Measurements from ENCODE around the gene KRT1. TPM values are rescaled to one million over a fixed set of nuclear protein-coding genes. Genes with fewer than 3 reads are reported as not detected.

The KRT1 gene
- total and polyA plus RNA-seq, 10 of the 15 experiments (the other 5 are each of a cell fraction or from before 2014, with no cell fraction given), result not detected

DNA sequence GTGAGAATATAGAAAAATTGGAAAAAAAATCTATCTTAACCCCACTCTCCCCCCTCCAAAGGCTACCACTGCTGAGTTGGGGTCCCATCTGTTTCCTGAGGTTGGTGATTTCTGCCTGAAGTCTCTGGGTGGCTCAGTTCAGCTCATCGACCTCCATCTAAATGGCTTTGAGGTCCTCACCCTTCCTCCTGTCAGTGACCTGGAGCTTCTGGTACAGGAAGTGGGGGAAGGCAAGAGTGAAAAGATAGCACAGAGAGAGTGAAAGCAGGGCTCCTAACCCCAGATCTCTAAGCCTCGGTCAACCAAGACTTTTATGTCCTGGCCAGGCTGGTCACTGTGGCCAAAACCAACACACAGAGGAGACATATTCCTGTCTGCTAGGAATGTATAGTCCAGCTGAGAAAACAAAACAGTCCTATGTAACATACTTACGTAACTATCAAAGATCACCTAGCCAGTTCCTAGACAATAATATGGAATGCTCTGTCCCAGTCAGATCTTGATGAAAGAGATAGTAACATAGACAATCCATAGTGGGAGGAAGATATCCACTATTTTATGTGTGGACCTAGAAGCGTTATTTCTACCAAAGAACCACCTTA lies 49.5 kb downstream of the KRT1 start:
- Histone ChIP-seq H4K20me1 (ENCODE audit: control insufficient read depth, insufficient read depth) (no peaks in the 10 kb centered on the region), H3K27ac (ENCODE audit: control insufficient read depth, insufficient read depth) (no peak overlapping the region), H3K9ac (ENCODE audit: control insufficient read depth, insufficient read depth, low read length) (no peak overlapping the region), H3K4me2 (ENCODE audit: control insufficient read depth, insufficient read depth) (no peak overlapping the region), H3K9me3 (replicated peaks; ENCODE audit: control insufficient read depth, insufficient read depth, low read length) (no peaks in the 10 kb centered on the region), H3K79me2 (ENCODE audit: control insufficient read depth, insufficient read depth, low read length) (no peaks in the 10 kb centered on the region), H3K4me3 (no peak overlapping the region), H3K4me1 (ENCODE audit: control insufficient read depth, insufficient read depth, low read length) (no peaks in the 10 kb centered on the region), H3K27me3 (replicated peaks in 1 of 2; ENCODE audit: control insufficient read depth in 2 of 2, insufficient read depth in 2 of 2, low read length in 1 of 2) (peaks cover 0 to 2% of the 10 kb centered on the region in 2 experiments; a peak in 2 of 4 replicates), H3K36me3 (ENCODE audit: control insufficient read depth in 2 of 2, insufficient read depth in 2 of 2, low read length in 1 of 2) (no peaks in the 10 kb centered on the region), H2AFZ (ENCODE audit: control insufficient read depth, low read depth, low read length) (no peak overlapping the region)
- POLR2A ChIA-PET, result no interaction called here
- RAD21 ChIA-PET (ENCODE audit: unreplicated experiment), result no interaction called here
- no peak for ATAC-seq
- no TSS peak for BruUV-seq (replicated peaks)
- intact Hi-C loops (cut with micrococcal nuclease; ENCODE audit: unreplicated experiment), result no loop called here
- WGBS (ENCODE audit: insufficient coverage, insufficient replicate concordance, low lambda C conversion rate, missing lambda C conversion rate), result 11% methylated on average over 4 of the region's 4 CpGs
- no peak for FAIRE-seq
- no peak for DNase-seq (ENCODE audit: low read depth, low spot score)
- CTCF ChIA-PET, result no interaction called here
- in situ Hi-C loops (cut with MboI), result no loop called here
- SMC1A ChIA-PET (ENCODE audit: uncharacterized antibody, unreplicated experiment), result no interaction called here
- TF ChIP-seq, protein P1, sequence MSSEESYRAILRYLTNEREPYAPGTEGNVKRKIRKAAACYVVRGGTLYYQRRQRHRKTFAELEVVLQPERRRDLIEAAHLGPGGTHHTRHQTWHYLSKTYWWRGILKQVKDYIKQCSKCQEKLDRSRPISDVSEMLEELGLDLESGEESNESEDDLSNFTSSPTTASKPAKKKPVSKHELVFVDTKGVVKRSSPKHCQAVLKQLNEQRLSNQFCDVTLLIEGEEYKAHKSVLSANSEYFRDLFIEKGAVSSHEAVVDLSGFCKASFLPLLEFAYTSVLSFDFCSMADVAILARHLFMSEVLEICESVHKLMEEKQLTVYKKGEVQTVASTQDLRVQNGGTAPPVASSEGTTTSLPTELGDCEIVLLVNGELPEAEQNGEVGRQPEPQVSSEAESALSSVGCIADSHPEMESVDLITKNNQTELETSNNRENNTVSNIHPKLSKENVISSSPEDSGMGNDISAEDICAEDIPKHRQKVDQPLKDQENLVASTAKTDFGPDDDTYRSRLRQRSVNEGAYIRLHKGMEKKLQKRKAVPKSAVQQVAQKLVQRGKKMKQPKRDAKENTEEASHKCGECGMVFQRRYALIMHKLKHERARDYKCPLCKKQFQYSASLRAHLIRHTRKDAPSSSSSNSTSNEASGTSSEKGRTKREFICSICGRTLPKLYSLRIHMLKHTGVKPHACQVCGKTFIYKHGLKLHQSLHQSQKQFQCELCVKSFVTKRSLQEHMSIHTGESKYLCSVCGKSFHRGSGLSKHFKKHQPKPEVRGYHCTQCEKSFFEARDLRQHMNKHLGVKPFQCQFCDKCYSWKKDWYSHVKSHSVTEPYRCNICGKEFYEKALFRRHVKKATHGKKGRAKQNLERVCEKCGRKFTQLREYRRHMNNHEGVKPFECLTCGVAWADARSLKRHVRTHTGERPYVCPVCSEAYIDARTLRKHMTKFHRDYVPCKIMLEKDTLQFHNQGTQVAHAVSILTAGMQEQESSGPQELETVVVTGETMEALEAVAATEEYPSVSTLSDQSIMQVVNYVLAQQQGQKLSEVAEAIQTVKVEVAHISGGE (CRISPR knock-in tag; IDR thresholded peaks at IDR 0.05), result no peak
- TF ChIP-seq EGR1 (IDR thresholded peaks at IDR 0.05; ENCODE audit: borderline replicate concordance in 1 of 2, low read depth in 2 of 2, low read length in 2 of 2) (no peak), KAT2A (conservative IDR thresholded peaks at IDR 0.05; ENCODE audit: control insufficient read depth, low read depth, low read length) (no peak), NFXL1 (IDR thresholded peaks at IDR 0.05; ENCODE audit: borderline replicate concordance) (no peak), E2F8 (IDR thresholded peaks at IDR 0.05; ENCODE audit: low read depth, partially characterized antibody) (no peak), SIX5 (IDR thresholded peaks at IDR 0.05; ENCODE audit: low read depth, low read length, severe bottlenecking) (no peak), STAT3 (IDR thresholded peaks at IDR 0.05; ENCODE audit: low read depth, low read length) (no peak), RB1 (IDR thresholded peaks at IDR 0.05; ENCODE audit: borderline replicate concordance) (no peak), PBX3 (IDR thresholded peaks at IDR 0.05; ENCODE audit: insufficient replicate concordance, low read depth, low read length) (no peak), BCL11A (IDR thresholded peaks at IDR 0.05; ENCODE audit: low read depth, low read length) (no peak), EP300 (IDR thresholded peaks at IDR 0.05; ENCODE audit: borderline replicate concordance in 1 of 2, control insufficient read depth in 1 of 2, low read depth in 2 of 2, low read length in 2 of 2) (no peak), ZNF24 (IDR thresholded peaks at IDR 0.05) (no peak), TARDBP (IDR thresholded peaks at IDR 0.05; ENCODE audit: borderline replicate concordance) (no peak), ZNF384 (IDR thresholded peaks at IDR 0.05; ENCODE audit: borderline replicate concordance, low read depth, low read length) (no peak)
- TF ChIP-seq, protein P2, sequence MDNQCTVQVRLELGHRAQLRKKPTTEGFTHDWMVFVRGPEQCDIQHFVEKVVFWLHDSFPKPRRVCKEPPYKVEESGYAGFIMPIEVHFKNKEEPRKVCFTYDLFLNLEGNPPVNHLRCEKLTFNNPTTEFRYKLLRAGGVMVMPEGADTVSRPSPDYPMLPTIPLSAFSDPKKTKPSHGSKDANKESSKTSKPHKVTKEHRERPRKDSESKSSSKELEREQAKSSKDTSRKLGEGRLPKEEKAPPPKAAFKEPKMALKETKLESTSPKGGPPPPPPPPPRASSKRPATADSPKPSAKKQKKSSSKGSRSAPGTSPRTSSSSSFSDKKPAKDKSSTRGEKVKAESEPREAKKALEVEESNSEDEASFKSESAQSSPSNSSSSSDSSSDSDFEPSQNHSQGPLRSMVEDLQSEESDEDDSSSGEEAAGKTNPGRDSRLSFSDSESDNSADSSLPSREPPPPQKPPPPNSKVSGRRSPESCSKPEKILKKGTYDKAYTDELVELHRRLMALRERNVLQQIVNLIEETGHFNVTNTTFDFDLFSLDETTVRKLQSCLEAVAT (IDR thresholded peaks at IDR 0.05), result no peak

Data from GM12878 (cell line).